ENCODE measurements around the gene KLHL33.

The KLHL33 gene

DNA sequence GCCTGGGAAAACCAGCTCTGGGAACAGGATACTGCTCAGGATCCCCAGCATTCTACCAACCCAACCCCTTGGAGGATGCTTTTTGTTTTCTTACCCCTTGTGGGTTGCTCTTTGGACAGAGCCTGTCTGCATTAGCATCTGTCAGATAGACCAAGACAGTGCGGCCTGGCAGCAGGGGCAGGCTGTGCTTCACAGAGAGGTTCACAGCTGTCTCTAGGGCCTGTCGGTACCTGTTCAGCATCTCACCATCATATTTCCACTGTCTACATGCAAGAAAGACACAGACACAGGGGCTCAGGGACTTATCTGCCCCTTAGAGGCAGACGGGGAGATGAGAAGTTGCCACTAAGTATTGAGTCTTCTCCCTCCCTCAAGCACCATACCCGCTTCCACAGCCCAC, 44.5 kb downstream of the KLHL33 start:
- WGBS = 100% methylated on average over 3 of the region's 4 CpGs
- no peak overlapping the region for H3K4me2 ChIP-seq (ENCODE audit: low read length, poor library complexity, severe bottlenecking)

DNA sequence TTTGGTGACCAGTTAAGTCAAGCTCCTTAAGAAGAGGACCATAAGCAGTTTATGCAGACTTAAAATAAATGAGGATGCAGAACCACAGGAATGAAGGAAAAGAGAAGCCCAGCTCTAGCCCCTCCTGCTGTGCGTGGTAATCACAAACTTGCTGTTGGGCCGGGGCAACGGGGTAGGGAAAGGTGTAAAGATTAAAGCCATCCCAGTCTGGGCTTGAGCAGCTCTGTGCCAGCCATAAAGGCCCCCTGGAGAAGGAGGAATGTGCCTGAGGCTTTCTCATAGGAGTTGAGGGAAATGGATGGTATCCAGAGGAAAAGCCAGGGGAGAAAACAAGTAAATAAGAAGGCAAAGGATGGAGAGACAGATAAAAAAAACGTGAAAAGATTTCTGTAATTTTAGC, 47.8 kb downstream of the KLHL33 start:
- Histone ChIP-seq H3K18ac (ENCODE audit: low read depth in 1 of 2, low read length in 2 of 2) (no peak overlapping the region), H2BK120ac (ENCODE audit: low read depth, low read length) (no peak overlapping the region)
- 41% methylated on average over 3 of the region's 4 CpGs for WGBS

More for the DNA sequence above, 44.5 kb downstream of the KLHL33 start:
- no peaks in the 10 kb centered on the region for H3K27me3 ChIP-seq (ENCODE audit: control insufficient read depth in 1 of 2, insufficient read depth in 1 of 2, low read length in 2 of 2)
- no peak overlapping the region for H2BK120ac ChIP-seq (ENCODE audit: low read depth, low read length)
- H3K79me1 ChIP-seq (replicated peaks; ENCODE audit: low read length, poor library complexity, severe bottlenecking) = peaks cover 12% of the 10 kb centered on the region
- no peaks in the 10 kb centered on the region for H3K9me3 ChIP-seq (ENCODE audit: control insufficient read depth, low read length)
- H3K9ac ChIP-seq (ENCODE audit: low read length) = no peak overlapping the region
- H3K4me1 ChIP-seq (ENCODE audit: control insufficient read depth, insufficient read depth, low read depth, low read length) = no peaks in the 10 kb centered on the region
- H4K91ac ChIP-seq (ENCODE audit: low read length) = no peak overlapping the region
- no peak overlapping the region for H2AK5ac ChIP-seq (ENCODE audit: low read length, severe bottlenecking)
- H2BK12ac ChIP-seq (ENCODE audit: low read length in 2 of 2) = no peak overlapping the region
- no peak overlapping the region for H2BK5ac ChIP-seq (ENCODE audit: low read depth, low read length, poor library complexity, severe bottlenecking)
- no peak overlapping the region for H4K8ac ChIP-seq (ENCODE audit: low read length)
- H3K18ac ChIP-seq (ENCODE audit: low read depth in 1 of 2, low read length in 2 of 2) = no peak overlapping the region
- no peak for DNase-seq
- H3K14ac ChIP-seq (ENCODE audit: low read length in 2 of 2) = no peak overlapping the region
- no peak overlapping the region for H3K23ac ChIP-seq (ENCODE audit: low read length in 2 of 2)
- peaks cover 58 to 88% of the 10 kb centered on the region in 2 experiments for H3K36me3 ChIP-seq (ENCODE audit: control insufficient read depth in 1 of 2, insufficient read depth in 2 of 2, low read depth in 1 of 2, low read length in 2 of 2)
- H2AFZ ChIP-seq (ENCODE audit: low read depth, low read length) = no peak overlapping the region
- H3K4me3 ChIP-seq (ENCODE audit: insufficient read depth in 1 of 2, low read depth in 1 of 2, low read length in 2 of 2) = no peak overlapping the region
- no peak overlapping the region for H2BK15ac ChIP-seq (ENCODE audit: low read depth, poor library complexity, severe bottlenecking)
- no peak overlapping the region for H3K27ac ChIP-seq (ENCODE audit: low read length, poor library complexity, severe bottlenecking)
- H3K4ac ChIP-seq (ENCODE audit: low read depth in 1 of 2, low read length in 2 of 2) = no peak overlapping the region

DNA sequence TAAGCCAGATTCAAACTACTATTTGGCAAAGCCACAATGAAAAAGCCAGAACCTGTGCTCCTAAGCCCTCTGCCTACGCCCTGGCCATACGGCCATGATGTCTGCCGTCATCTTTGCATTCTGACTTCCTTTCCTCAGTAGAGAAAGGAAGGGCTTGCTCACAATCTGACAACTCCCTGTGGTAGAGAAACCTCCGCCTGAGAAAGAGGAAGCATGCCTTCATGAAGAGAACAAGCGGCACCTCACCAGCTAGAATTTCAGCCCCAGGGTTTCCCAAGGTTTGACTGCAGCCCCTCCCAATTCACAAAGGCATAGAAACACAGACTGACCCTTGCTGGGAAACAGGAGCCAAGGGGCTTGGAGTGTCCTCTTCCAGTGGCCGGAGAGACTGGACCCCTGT, 48.4 kb downstream of the KLHL33 start:
- Histone ChIP-seq H3K27me3 (ENCODE audit: control insufficient read depth in 1 of 2, insufficient read depth in 1 of 2, low read length in 2 of 2) (no peaks in the 10 kb centered on the region), H3K9me3 (ENCODE audit: control insufficient read depth, low read length) (no peaks in the 10 kb centered on the region)

More for the DNA sequence above, 47.8 kb downstream of the KLHL33 start:
- Histone ChIP-seq H3K4ac (ENCODE audit: low read depth in 1 of 2, low read length in 2 of 2) (no peak overlapping the region), H2AFZ (ENCODE audit: low read depth, low read length) (no peak overlapping the region), H2BK15ac (ENCODE audit: low read depth, poor library complexity, severe bottlenecking) (no peak overlapping the region), H3K14ac (ENCODE audit: low read length in 2 of 2) (no peak overlapping the region), H2AK5ac (ENCODE audit: low read length, severe bottlenecking) (no peak overlapping the region), H3K36me3 (ENCODE audit: control insufficient read depth in 1 of 2, insufficient read depth in 2 of 2, low read depth in 1 of 2, low read length in 2 of 2) (peaks cover 68 to 90% of the 10 kb centered on the region in 2 experiments), H2BK5ac (ENCODE audit: low read depth, low read length, poor library complexity, severe bottlenecking) (no peak overlapping the region), H4K8ac (ENCODE audit: low read length) (no peak overlapping the region), H3K27ac (ENCODE audit: low read length, poor library complexity, severe bottlenecking) (no peak overlapping the region), H3K27me3 (ENCODE audit: control insufficient read depth in 1 of 2, insufficient read depth in 1 of 2, low read length in 2 of 2) (no peaks in the 10 kb centered on the region), H4K91ac (ENCODE audit: low read length) (no peak overlapping the region), H2BK12ac (ENCODE audit: low read length in 2 of 2) (no peak overlapping the region), H3K4me2 (ENCODE audit: low read length, poor library complexity, severe bottlenecking) (no peak overlapping the region), H3K4me1 (ENCODE audit: control insufficient read depth, insufficient read depth, low read depth, low read length) (no peaks in the 10 kb centered on the region), H3K9ac (ENCODE audit: low read length) (no peak overlapping the region), H3K23ac (ENCODE audit: low read length in 2 of 2) (no peak overlapping the region), H3K79me1 (replicated peaks; ENCODE audit: low read length, poor library complexity, severe bottlenecking) (peaks cover 11% of the 10 kb centered on the region), H3K9me3 (ENCODE audit: control insufficient read depth, low read length) (no peaks in the 10 kb centered on the region), H3K4me3 (ENCODE audit: insufficient read depth in 1 of 2, low read depth in 1 of 2, low read length in 2 of 2) (no peak overlapping the region)
- no peak for DNase-seq

DNA sequence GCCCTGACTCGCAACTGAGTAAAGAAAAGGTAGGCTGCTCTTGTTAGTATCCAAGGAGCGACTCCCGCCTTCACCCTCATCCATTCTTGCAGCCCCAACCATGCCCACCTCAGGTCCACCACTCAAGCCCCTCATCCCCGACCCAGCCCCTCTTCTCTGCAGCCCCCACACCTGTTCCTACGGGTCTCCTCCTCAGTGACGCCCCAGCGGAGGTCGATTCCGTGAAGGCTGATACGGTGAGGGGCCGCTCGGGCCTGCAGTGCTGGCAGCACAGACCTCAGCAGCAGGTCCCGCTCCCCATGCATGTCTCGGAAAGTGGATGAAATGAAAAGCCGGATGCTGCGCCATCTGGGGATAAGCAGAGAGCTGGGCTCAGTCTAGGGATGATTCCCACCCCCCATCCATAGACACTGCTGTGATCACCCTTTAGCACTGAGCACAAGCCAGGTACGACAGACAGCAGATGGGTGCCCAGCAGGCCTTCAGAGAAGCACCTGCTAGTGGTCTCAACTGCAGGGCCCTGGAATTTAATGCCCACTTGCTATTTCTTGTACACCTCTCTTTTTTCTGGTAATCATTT, 49.6 kb downstream of the KLHL33 start:
- Histone ChIP-seq H3K27ac (ENCODE audit: low read length, poor library complexity, severe bottlenecking) (no peak overlapping the region), H4K8ac (ENCODE audit: low read length) (no peak overlapping the region), H3K4me1 (ENCODE audit: control insufficient read depth, insufficient read depth, low read depth, low read length) (no peaks in the 10 kb centered on the region), H2AK5ac (ENCODE audit: low read length, severe bottlenecking) (no peak overlapping the region), H3K9me3 (ENCODE audit: control insufficient read depth, low read length) (no peaks in the 10 kb centered on the region), H3K36me3 (ENCODE audit: control insufficient read depth in 1 of 2, insufficient read depth in 2 of 2, low read depth in 1 of 2, low read length in 2 of 2) (peaks cover 82 to 94% of the 10 kb centered on the region in 2 experiments), H3K23ac (ENCODE audit: low read length in 2 of 2) (no peak overlapping the region), H3K18ac (ENCODE audit: low read depth in 1 of 2, low read length in 2 of 2) (no peak overlapping the region), H2BK120ac (ENCODE audit: low read depth, low read length) (no peak overlapping the region), H3K9ac (ENCODE audit: low read length) (no peak overlapping the region), H2BK15ac (ENCODE audit: low read depth, poor library complexity, severe bottlenecking) (no peak overlapping the region), H3K14ac (ENCODE audit: low read length in 2 of 2) (no peak overlapping the region), H2BK12ac (ENCODE audit: low read length in 2 of 2) (no peak overlapping the region), H3K4ac (ENCODE audit: low read depth in 1 of 2, low read length in 2 of 2) (no peak overlapping the region), H2BK5ac (ENCODE audit: low read depth, low read length, poor library complexity, severe bottlenecking) (no peak overlapping the region), H3K79me1 (replicated peaks; ENCODE audit: low read length, poor library complexity, severe bottlenecking) (peaks cover 17% of the 10 kb centered on the region), H3K4me2 (ENCODE audit: low read length, poor library complexity, severe bottlenecking) (no peak overlapping the region), H3K27me3 (ENCODE audit: control insufficient read depth in 1 of 2, insufficient read depth in 1 of 2, low read length in 2 of 2) (no peaks in the 10 kb centered on the region), H3K4me3 (ENCODE audit: insufficient read depth in 1 of 2, low read depth in 1 of 2, low read length in 2 of 2) (no peak overlapping the region), H2AFZ (ENCODE audit: low read depth, low read length) (no peak overlapping the region), H4K91ac (ENCODE audit: low read length) (no peak overlapping the region)
- WGBS = 98% methylated on average over 16 of the region's 17 CpGs
- DNase-seq = no peak

More for the DNA sequence above, 48.4 kb downstream of the KLHL33 start:
- Histone ChIP-seq H3K9ac (ENCODE audit: low read length) (no peak overlapping the region), H4K91ac (ENCODE audit: low read length) (no peak overlapping the region), H3K36me3 (ENCODE audit: control insufficient read depth in 1 of 2, insufficient read depth in 2 of 2, low read depth in 1 of 2, low read length in 2 of 2) (peaks cover 74 to 94% of the 10 kb centered on the region in 2 experiments), H3K79me1 (replicated peaks; ENCODE audit: low read length, poor library complexity, severe bottlenecking) (peaks cover 13% of the 10 kb centered on the region), H2BK120ac (ENCODE audit: low read depth, low read length) (no peak overlapping the region), H3K4me2 (ENCODE audit: low read length, poor library complexity, severe bottlenecking) (no peak overlapping the region), H3K4me1 (ENCODE audit: control insufficient read depth, insufficient read depth, low read depth, low read length) (no peaks in the 10 kb centered on the region), H3K4me3 (ENCODE audit: insufficient read depth in 1 of 2, low read depth in 1 of 2, low read length in 2 of 2) (no peak overlapping the region), H2AK5ac (ENCODE audit: low read length, severe bottlenecking) (no peak overlapping the region), H2BK15ac (ENCODE audit: low read depth, poor library complexity, severe bottlenecking) (no peak overlapping the region), H3K27ac (ENCODE audit: low read length, poor library complexity, severe bottlenecking) (no peak overlapping the region), H3K14ac (ENCODE audit: low read length in 2 of 2) (no peak overlapping the region), H4K8ac (ENCODE audit: low read length) (no peak overlapping the region), H3K23ac (ENCODE audit: low read length in 2 of 2) (no peak overlapping the region), H2BK5ac (ENCODE audit: low read depth, low read length, poor library complexity, severe bottlenecking) (no peak overlapping the region), H2AFZ (ENCODE audit: low read depth, low read length) (no peak overlapping the region), H3K4ac (ENCODE audit: low read depth in 1 of 2, low read length in 2 of 2) (no peak overlapping the region), H3K18ac (ENCODE audit: low read depth in 1 of 2, low read length in 2 of 2) (no peak overlapping the region), H2BK12ac (ENCODE audit: low read length in 2 of 2) (no peak overlapping the region)
- DNase-seq = no peak
- 95% methylated on average over 6 of the region's 6 CpGs for WGBS
